Stimulated activated effector memory CD8-positive, alpha-beta T cell treated with anti-CD3 and anti-CD28 coated beads, Interleukin-12 subunit alpha, Interleukin-12 subunit beta, amount 100 ng/mL, for 72 hours (primary cell): ENCODE measurements around the gene MYLK.
A peak's percentile ranks its signal among the peaks of the same experiment; 100 is the strongest.

Experiments used
- ATAC-seq: fragments of 150-1000 bp; cut with Tn5 transposase; 2 replicates; pipeline ENCODE4 v1.10.0; 2021
- DNase-seq, 2 donors: peaks; one replicate each; pipeline ENCODE4 v3.0.0; 2021 to 2022; ENCODE audit warnings: low spot score in 2 of 2
- H3K27ac Mint-ChIP-seq: one replicate; pipeline ENCODE4 v1.8.0; 2022; ENCODE audit warnings: mild to moderate bottlenecking, mixed read lengths
- H3K36me3 Mint-ChIP-seq: one replicate; pipeline ENCODE4 v1.8.0; 2022; ENCODE audit warnings: mild to moderate bottlenecking, mixed read lengths
- H3K4me1 Mint-ChIP-seq: one replicate; pipeline ENCODE4 v1.8.0; 2022; ENCODE audit warnings: mixed read lengths
- H3K4me3 Mint-ChIP-seq: one replicate; pipeline ENCODE4 v1.8.0; 2022; ENCODE audit warnings: mild to moderate bottlenecking, mixed read lengths
- H3K9me3 Mint-ChIP-seq: one replicate; pipeline ENCODE4 v1.8.0; 2022; ENCODE audit warnings: mixed read lengths

The MYLK gene

DNA sequence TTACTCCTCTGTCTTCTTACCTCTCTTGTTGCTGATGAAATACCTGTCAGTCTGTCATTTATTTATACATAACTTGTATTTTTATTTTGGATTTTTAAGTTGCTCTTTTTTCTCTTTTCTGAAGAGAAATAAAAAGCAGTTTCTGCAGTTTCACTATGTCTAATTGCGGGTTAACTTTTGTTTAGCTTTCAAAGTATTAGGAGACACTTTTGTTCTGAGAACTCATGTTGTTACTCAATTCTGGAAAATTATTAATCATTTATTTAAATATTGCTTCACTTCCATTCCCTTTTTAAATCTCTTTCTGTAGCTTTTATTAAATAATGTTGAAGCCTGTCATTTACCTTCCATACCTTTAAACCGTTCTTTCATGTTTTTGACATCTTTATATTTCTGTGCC lies 29.2 kb downstream of the MYLK start:
- H3K9me3 Mint-ChIP-seq = peaks cover 6% of the 10 kb centered on the region
- no peak for DNase-seq
- no peaks in the 10 kb centered on the region for H3K4me1 Mint-ChIP-seq
- H3K4me3 Mint-ChIP-seq = no peak overlapping the region
- ATAC-seq = no peak
- no peak overlapping the region for H3K27ac Mint-ChIP-seq
- H3K36me3 Mint-ChIP-seq = no peaks in the 10 kb centered on the region

DNA sequence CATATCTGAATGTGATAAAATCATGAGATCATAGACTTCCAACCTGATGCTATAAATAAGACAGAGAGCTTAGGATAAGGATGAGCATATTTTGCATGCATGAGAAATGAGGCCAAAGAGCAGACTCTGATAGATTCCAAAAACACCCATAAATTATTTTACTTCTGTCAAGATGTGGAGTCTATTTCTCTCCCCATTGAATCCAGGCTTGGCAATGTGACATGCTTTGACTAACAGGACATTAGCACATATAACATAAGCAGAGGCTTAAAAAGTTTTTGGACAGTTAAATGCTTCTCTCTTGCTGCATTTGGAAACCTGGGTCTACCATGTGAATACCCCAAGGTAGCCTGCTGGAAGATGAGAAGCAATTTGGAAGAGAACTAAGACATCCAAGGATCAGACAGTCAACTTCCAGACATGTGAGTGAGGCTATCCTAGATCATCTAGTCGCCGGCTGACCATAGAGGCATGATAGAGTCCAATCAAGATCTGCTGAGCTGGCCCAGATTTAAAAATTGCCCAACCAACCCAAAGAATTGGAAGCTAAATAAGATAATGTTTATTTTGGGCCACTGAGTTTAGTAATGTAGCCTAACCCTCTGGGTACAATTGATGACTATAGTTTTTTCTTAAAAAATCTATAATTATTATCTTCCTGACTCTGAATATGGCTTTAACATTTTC lies 30.3 kb downstream of the MYLK start:
- ATAC-seq (no peak), DNase-seq (no peak)
- Mint-ChIP-seq H3K4me3 (no peak overlapping the region), H3K36me3 (no peaks in the 10 kb centered on the region), H3K4me1 (no peaks in the 10 kb centered on the region), H3K9me3 (peaks cover 6% of the 10 kb centered on the region), H3K27ac (no peak overlapping the region)

DNA sequence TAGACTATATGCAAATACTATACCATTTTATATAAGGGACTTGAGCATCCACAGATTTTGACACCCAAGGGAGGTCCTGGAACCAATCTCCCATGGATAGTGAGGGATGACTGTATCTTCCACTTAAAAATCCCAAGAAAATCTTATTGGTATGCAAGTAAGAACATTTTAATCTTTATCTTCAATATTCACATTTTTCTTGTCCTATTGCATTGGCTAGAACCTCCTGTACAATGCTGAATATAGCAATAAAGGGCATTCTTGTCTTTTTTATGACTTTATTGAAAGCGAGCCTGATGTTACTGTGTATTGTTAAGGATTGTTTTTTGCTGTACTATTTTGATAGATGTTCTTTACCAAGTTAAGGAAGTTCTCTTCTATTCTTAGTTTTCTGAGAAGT lies 36.9 kb downstream of the MYLK start:
- Mint-ChIP-seq H3K4me1 (no peaks in the 10 kb centered on the region), H3K36me3 (no peaks in the 10 kb centered on the region), H3K9me3 (peaks cover 3% of the 10 kb centered on the region), H3K27ac (no peak overlapping the region), H3K4me3 (no peak overlapping the region)
- DNase-seq (no peak), ATAC-seq (no peak)

DNA sequence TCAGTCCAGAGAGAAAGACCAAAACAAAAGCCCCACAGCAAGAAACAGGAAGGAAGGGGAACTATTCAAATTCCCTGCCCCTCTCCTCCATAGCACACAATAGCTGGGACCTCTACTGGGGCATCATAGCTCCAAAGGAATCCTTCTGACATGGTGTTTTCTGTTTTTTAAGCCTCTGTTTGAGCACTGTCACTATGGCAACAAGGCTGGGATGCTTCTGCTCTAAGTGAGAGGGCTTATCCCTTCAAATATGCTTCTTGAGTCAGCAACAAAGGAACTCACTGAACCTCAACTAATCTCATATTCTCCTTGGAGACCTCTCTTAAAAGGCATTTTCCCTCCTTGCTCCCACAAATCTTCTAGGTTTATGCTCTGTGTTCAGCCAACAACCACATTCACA lies 40.5 kb downstream of the MYLK start:
- DNase-seq (no peak), ATAC-seq (no peak)
- Mint-ChIP-seq H3K4me1 (no peaks in the 10 kb centered on the region), H3K36me3 (no peaks in the 10 kb centered on the region), H3K4me3 (no peak overlapping the region), H3K27ac (no peak overlapping the region), H3K9me3 (peaks cover 10% of the 10 kb centered on the region)

DNA sequence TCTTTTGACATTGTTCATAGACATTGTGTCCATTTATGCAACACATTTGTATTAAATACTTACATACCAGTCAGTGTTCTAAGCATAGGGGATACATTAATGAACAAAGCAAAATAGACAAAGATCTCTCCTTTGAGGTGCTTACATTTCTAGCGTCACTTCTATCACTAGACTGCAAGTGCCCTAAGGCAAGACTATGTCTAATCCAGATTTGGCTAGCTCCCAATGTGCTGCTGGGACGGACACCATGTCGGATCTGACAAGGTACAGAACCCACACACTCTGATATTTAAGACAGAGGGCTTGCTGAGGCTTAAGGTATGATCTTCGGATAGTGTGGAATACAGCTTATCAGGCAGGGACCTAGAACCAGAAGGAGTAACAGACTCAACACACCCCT lies 41.4 kb downstream of the MYLK start:
- H3K4me1 Mint-ChIP-seq = no peaks in the 10 kb centered on the region
- no peaks in the 10 kb centered on the region for H3K36me3 Mint-ChIP-seq
- H3K9me3 Mint-ChIP-seq = peaks cover 9% of the 10 kb centered on the region
- no peak overlapping the region for H3K4me3 Mint-ChIP-seq
- no peak for DNase-seq
- no peak overlapping the region for H3K27ac Mint-ChIP-seq
- ATAC-seq = no peak

DNA sequence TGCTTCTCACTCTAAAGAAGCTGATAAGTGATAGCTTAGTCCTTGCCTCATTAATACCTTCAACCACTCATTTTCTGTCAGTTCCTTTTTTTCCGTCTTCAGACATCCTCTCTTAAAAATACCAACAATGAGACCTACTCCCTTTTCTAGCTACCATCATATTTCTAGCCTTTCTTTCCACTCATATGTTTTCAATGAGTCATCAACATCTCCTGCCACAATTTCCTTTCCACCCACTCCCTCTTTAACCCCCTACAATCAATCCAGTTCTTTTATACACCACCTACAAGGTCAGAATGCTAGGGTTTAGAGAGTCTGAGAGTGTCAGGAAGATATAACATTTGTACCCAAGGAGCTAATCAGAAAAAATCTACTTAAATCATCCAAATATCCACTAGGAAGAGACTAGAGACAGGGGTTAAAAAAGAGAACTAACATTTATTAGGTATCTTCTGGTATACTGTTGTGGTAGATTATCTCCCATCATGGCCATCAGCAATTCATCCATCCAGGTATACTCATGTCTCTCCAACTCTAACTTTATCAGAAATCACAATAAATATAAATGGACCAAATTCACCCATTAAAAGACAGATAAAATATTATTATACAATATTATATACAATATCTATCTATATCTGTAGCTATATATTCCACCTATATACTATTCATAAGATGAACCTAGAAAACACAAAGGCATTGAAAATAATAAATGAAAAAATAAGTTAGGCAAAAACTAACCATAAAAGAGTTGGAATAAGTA lies 42.5 kb downstream of the MYLK start:
- no peak overlapping the region for H3K27ac Mint-ChIP-seq
- no peak for DNase-seq

DNA sequence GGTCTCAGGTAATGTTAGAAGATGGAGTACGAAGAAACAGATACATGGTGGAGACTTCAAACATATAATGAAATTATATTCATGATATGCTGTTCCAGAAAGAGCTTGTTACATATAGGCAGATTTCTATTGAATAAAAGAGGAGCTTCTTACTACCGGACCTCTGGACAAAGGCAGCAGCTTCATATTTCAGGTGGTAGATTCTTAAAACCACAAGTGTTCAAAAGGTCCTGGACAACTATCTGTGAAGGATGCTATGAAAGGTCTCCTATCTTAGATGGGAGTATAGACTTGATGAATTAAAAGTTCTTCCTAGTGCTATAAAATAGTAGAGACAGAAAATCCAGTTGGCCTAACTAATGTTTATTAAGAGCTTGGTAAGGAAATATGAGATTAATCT lies 43.2 kb downstream of the MYLK start:
- no peak overlapping the region for H3K27ac Mint-ChIP-seq
- H3K36me3 Mint-ChIP-seq = no peaks in the 10 kb centered on the region
- no peaks in the 10 kb centered on the region for H3K4me1 Mint-ChIP-seq
- peaks cover 11% of the 10 kb centered on the region for H3K9me3 Mint-ChIP-seq
- DNase-seq (no peak), ATAC-seq (no peak)
- no peak overlapping the region for H3K4me3 Mint-ChIP-seq

More for the DNA sequence above, 42.5 kb downstream of the MYLK start:
- H3K36me3 Mint-ChIP-seq = no peaks in the 10 kb centered on the region
- no peak overlapping the region for H3K4me3 Mint-ChIP-seq
- peaks cover 11% of the 10 kb centered on the region for H3K9me3 Mint-ChIP-seq
- no peaks in the 10 kb centered on the region for H3K4me1 Mint-ChIP-seq
- ATAC-seq = no peak

DNA sequence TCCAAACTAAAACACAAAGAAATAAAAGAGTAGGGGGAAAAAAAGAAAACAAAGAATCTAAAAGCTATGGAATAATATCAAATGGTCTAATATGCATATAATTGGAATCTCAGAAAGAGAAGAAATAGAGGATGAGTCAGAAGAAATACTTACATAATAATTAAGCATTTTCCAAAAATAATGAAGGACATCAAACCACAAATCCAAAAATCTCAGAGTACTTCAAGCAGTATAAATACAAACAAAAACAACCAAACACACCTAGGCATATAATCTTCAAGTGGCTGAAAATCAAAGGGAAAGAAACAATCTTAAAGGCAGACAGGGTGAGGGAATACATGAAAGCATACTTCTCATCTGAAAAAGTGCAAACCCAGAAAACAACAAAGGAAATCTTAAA lies 46.3 kb downstream of the MYLK start:
- H3K4me3 Mint-ChIP-seq = no peak overlapping the region
- H3K9me3 Mint-ChIP-seq = peaks cover 11% of the 10 kb centered on the region
- ATAC-seq = no peak
- H3K27ac Mint-ChIP-seq = no peak overlapping the region
- H3K4me1 Mint-ChIP-seq = no peaks in the 10 kb centered on the region
- DNase-seq = no peak
- no peaks in the 10 kb centered on the region for H3K36me3 Mint-ChIP-seq

DNA sequence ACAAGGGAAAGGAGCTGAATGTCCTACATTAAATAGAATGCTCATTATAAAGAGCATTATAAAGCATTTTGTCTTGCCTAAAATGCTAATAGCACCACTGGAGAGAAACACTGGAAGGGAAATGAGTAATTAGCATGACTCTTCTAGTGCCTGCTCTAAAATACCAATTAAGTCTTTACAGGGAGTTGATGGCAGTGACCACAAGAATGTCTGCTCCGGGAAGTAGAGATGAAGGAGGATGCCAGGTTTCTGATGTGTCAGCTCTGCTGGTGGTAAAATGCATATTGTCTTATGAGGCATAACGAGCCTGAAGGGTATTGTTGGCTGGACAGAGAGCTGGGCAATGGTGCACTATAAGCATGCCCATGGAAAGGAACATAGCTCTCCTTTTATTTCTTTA lies 49.5 kb downstream of the MYLK start:
- peaks cover 5% of the 10 kb centered on the region for H3K9me3 Mint-ChIP-seq
- H3K4me3 Mint-ChIP-seq = no peak overlapping the region
- no peaks in the 10 kb centered on the region for H3K4me1 Mint-ChIP-seq
- ATAC-seq (no peak), DNase-seq (no peak)
- H3K36me3 Mint-ChIP-seq = no peaks in the 10 kb centered on the region
- no peak overlapping the region for H3K27ac Mint-ChIP-seq

DNA sequence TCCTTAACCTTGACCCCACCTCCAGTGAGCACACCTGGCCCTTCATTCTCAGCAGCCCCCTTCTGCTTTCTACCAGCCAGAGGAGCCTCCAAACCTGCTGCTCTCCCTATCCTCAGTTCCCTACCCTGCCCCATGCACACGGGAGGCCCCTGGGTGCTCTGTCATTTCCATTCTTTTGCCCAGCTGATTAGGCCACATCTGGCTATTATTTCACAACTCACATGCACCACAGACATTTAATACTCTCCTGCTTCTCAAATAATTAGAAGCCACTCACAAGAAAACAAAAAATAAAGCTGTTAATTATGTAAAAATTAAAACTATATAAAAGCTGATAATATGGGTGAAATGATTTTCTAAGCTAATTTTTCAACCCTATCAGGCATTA lies 50.7 kb downstream of the MYLK start:
- peaks cover 10% of the 10 kb centered on the region for H3K9me3 Mint-ChIP-seq
- ATAC-seq = no peak
- DNase-seq = no peak
- H3K27ac Mint-ChIP-seq = no peak overlapping the region
- no peak overlapping the region for H3K4me3 Mint-ChIP-seq
- no peaks in the 10 kb centered on the region for H3K4me1 Mint-ChIP-seq
- no peaks in the 10 kb centered on the region for H3K36me3 Mint-ChIP-seq

DNA sequence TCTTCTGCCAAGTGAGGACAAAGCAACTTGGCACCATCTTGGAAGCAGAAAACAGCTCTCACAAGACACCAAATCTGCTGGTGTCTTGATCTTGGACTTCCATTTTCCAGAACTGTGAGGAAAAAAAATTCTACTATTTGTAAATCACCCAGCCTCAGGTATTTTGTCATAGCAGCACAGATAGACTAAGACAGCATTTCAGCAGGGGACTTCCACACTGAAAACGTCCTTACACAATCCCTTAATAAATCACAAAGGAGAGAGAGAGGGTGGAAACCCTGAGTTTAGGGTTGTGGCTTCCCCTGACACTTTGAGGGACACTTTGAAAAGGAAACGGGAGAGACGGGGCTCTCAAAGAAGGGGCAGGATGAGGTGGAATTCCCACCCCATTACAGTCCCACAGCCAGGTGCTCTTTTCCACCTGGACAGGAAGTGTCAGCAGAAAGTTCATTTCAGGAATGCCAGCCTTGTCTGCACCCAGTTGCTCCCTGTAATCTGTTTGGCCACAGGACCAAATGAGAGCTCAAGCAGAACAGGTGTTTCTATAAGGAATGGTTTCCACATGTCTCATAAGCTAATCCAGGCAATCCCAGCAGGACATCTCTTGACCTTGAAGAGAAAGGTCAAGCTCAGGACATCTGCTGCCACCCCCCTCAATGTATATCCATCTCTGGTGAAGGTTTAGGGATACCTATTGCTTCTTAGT lies 51.3 kb downstream of the MYLK start:
- ATAC-seq (no peak), DNase-seq (no peak)
- no peak overlapping the region for H3K4me3 Mint-ChIP-seq
- H3K27ac Mint-ChIP-seq = no peak overlapping the region
- H3K36me3 Mint-ChIP-seq = no peaks in the 10 kb centered on the region
- H3K9me3 Mint-ChIP-seq = peaks cover 8% of the 10 kb centered on the region
- H3K4me1 Mint-ChIP-seq = no peaks in the 10 kb centered on the region

DNA sequence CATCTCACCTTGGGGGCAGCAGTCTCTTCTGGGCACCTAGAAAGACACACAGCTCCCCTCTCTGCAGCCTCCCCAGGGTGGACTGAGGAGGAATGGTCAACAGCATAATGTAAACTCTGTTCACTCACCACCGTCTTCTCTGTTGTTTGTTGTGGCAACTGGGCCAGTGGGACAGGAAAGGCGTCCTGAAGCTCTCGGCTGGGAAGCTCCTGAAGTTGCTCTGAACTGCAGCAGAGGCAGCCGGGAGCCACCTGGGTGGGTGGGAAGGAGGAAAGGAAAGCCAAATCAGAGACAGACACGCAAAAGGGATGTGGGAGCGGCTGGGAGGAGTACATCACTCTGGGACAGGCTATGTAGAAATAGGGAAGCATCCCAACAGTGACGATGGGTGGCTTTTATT lies 52.7 kb downstream of the MYLK start:
- H3K9me3 Mint-ChIP-seq = peaks cover 14% of the 10 kb centered on the region
- no peak overlapping the region for H3K27ac Mint-ChIP-seq
- no peak for ATAC-seq
- DNase-seq = no peak
- no peaks in the 10 kb centered on the region for H3K4me1 Mint-ChIP-seq
- no peak overlapping the region for H3K4me3 Mint-ChIP-seq
- no peaks in the 10 kb centered on the region for H3K36me3 Mint-ChIP-seq

DNA sequence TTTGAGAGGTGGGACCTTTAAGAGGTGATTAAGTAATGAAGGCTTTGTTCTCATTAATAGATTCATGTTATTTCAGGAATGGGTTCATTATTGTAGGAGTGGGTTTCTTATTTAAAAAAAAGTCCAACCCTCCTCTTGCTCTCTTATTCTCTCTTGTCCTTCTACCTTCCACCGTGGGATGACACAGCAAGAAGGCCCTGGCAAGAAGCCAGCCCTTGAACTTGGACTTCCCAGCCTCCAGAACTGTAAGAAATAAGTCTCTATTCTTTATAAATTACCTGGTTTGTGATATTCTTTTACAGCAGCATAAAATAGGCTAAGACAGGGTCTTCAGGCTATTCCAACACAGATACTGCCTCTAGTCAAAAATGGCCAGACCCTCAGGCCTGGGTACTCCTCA lies 62.2 kb downstream of the MYLK start:
- no peak overlapping the region for H3K4me3 Mint-ChIP-seq
- no peaks in the 10 kb centered on the region for H3K36me3 Mint-ChIP-seq
- no peak overlapping the region for H3K27ac Mint-ChIP-seq
- H3K9me3 Mint-ChIP-seq = peaks cover 6% of the 10 kb centered on the region
- ATAC-seq = no peak
- DNase-seq = no peak
- no peaks in the 10 kb centered on the region for H3K4me1 Mint-ChIP-seq

DNA sequence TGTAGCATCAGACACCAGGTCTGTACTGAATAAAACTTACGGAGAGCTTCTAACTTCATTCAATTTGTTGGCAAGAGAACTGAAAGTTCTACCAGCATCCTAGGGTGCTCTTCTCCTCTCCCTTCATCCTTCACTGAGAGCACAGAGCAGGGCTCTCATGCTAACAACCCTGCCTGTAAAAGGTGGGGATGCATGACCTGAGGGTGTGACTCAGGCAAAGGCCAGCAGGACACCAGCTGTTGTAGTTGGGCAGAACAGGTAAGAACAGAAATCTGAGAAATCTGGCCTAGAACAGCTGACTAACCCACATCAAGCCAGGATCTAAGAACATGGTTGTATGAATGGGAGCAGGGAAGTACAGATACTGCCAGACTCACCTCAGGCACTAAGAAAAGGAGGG lies 64.2 kb downstream of the MYLK start:
- no peak for ATAC-seq
- peaks cover 3% of the 10 kb centered on the region for H3K9me3 Mint-ChIP-seq
- peak in 1 of 2 donors; percentile 12 for DNase-seq
- H3K4me3 Mint-ChIP-seq = no peak overlapping the region
- no peak overlapping the region for H3K27ac Mint-ChIP-seq
- no peaks in the 10 kb centered on the region for H3K36me3 Mint-ChIP-seq
- no peaks in the 10 kb centered on the region for H3K4me1 Mint-ChIP-seq

DNA sequence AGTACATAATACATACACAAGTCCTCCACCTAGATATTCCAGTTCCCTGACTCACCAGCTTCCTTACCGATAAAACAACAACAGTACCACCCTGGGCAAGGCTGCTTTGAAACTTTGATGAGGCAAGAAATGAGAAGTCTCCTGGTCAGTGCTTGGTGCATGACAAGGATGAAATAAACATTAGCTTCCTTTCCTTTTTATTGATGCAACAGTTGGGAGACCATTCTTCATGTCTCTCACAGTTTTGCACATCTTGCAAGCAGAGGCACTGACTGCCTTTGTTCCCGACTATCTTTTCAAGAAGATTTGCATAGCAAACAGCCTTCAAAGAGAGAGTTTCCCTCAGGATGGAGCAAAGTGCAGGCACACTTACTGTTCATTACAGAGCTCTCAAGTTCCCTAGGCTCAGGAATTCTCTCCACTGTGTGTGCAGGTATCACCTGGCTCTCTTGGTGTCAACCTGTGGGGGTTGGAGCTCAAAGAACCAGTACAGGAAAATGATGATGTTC lies 65.2 kb downstream of the MYLK start:
- DNase-seq (no peak), ATAC-seq (no peak)
- Mint-ChIP-seq H3K4me3 (no peak overlapping the region), H3K9me3 (peaks cover 3% of the 10 kb centered on the region), H3K4me1 (no peaks in the 10 kb centered on the region), H3K36me3 (no peaks in the 10 kb centered on the region), H3K27ac (no peak overlapping the region)
